Measurements from ENCODE around the gene SYCE3. TPM values are rescaled to one million over a fixed set of nuclear protein-coding genes. Genes with fewer than 3 reads are reported as not detected.
A peak's percentile ranks its signal among the peaks of the same experiment; 100 is the strongest.

Gene SYCE3
- total and polyA plus RNA-seq, 11 donors: not detected

- intact Hi-C loops (cut with DNase I): loop anchor here in 2 of 10 donors (5.0 to 10.0 kb wide), 2 partner anchors 74 to 82 kb away; no protein-coding TSS in a partner anchor
Observed at GRCh38 chr22:50540381-50540780, 22.3 kb downstream of the SYCE3 start.

DNA sequence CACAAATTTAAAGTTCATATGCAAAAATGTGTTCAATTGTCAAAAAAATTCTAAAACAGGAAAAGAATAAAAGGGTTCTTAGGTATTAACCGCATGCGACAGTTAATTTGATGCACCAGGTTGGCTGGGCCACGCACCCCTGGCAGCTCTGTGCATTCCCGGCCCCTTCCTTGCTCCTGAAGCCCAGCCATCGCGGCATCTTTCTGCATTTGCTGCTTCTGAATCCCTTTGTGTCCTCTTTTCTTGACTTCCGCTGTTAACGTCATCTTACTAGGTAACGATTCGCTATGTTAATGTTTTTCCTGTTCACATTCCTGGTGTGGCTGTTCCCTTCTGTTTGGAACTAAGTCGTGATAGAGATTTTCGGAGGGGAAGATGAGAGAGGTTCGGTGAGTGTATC, 25.0 kb downstream of the SYCE3 start:
- no peaks in the 10 kb centered on the region for H3K9me3 ChIP-seq
- H3K27ac ChIP-seq: peak overlapping the region in 9 of 12 donors; percentile 5 to 98 (median 91)
- no peak for ATAC-seq
- no peak overlapping the region for H3K4me3 ChIP-seq
- intact Hi-C loops (cut with DNase I): no loop called here
- no peaks in the 10 kb centered on the region for H3K36me3 ChIP-seq
- DNase-seq: no peak
- peaks cover 0 to 93% (median 9%) of the 10 kb centered on the region in 12 donors for H3K4me1 ChIP-seq
- WGBS, 4 donors: 86 to 92% (median 90%) methylated on average over 13 of the region's 13 CpGs
- H3K27me3 ChIP-seq: peaks cover 0 to 34% (median 0%) of the 10 kb centered on the region in 9 donors
- TF ChIP-seq CTCF (IDR thresholded peaks at IDR 0.05) (no peak), POLR2A (IDR thresholded peaks at IDR 0.05) (no peak)

More at GRCh38 chr22:50540381-50540780, 22.3 kb downstream of the SYCE3 start:
- H3K9me3 ChIP-seq: no peaks in the 10 kb centered on the region
- H3K36me3 ChIP-seq: no peaks in the 10 kb centered on the region
- WGBS, 4 donors: 79 to 89% (median 87%) methylated on average over 10 of the region's 10 CpGs
- peaks cover 0 to 95% (median 19%) of the 10 kb centered on the region in 12 donors for H3K4me1 ChIP-seq
- H3K27me3 ChIP-seq: peaks cover 0 to 27% (median 0%) of the 10 kb centered on the region in 9 donors
- no peak for ATAC-seq
- no peak for DNase-seq
- peak overlapping the region in 1 of 12 donors; percentile 38 for H3K4me3 ChIP-seq
- TF ChIP-seq CTCF (IDR thresholded peaks at IDR 0.05): no peak
- TF ChIP-seq POLR2A (IDR thresholded peaks at IDR 0.05): no peak
- peak overlapping the region in 11 of 12 donors; percentile 77 to 98 (median 87) for H3K27ac ChIP-seq

- no peak for DNase-seq
- intact Hi-C loops (cut with DNase I): no loop called here
Observed at GRCh38 chr22:50536226-50536625, 26.5 kb downstream of the SYCE3 start.

GRCh38 chr22:50535113-50535512, 27.6 kb downstream of the SYCE3 start:
- TF ChIP-seq POLR2A (IDR thresholded peaks at IDR 0.05) (no peak), CTCF (IDR thresholded peaks at IDR 0.05) (no peak)
- intact Hi-C loops (cut with DNase I): no loop called here
- DNase-seq: no peak
- no peak for ATAC-seq
- Histone ChIP-seq H3K27me3 (peaks cover 0 to 59% (median 6%) of the 10 kb centered on the region in 9 donors), H3K27ac (peak overlapping the region in 1 of 12 donors; percentile 98), H3K4me3 (no peak overlapping the region), H3K9me3 (no peaks in the 10 kb centered on the region), H3K36me3 (no peaks in the 10 kb centered on the region), H3K4me1 (peaks cover 3 to 76% (median 24%) of the 10 kb centered on the region in 12 donors)
- 92 to 96% (median 95%) methylated on average over 8 of the region's 8 CpGs for WGBS, 4 donors

More at GRCh38 chr22:50536226-50536625, 26.5 kb downstream of the SYCE3 start:
- peak overlapping the region in 1 of 12 donors; percentile 98 for H3K27ac ChIP-seq
- TF ChIP-seq CTCF (IDR thresholded peaks at IDR 0.05): no peak
- no peak for TF ChIP-seq POLR2A (IDR thresholded peaks at IDR 0.05)
- ATAC-seq: no peak
- 79 to 82% (median 81%) methylated on average over 3 of the region's 3 CpGs for WGBS, 4 donors
- H3K4me1 ChIP-seq: peaks cover 3 to 88% (median 23%) of the 10 kb centered on the region in 12 donors
- H3K9me3 ChIP-seq: no peaks in the 10 kb centered on the region
- H3K4me3 ChIP-seq: no peak overlapping the region
- H3K27me3 ChIP-seq: peaks cover 0 to 48% (median 4%) of the 10 kb centered on the region in 9 donors
- no peaks in the 10 kb centered on the region for H3K36me3 ChIP-seq
